Measurements from ENCODE around the gene PHKA2. TPM values are rescaled to one million over a fixed set of nuclear protein-coding genes. Genes with fewer than 3 reads are reported as not detected.

The PHKA2 gene
- total RNA-seq, 6 experiments from 2014 or later, result 48.9 to 114 (median 62.1) TPM

DNA sequence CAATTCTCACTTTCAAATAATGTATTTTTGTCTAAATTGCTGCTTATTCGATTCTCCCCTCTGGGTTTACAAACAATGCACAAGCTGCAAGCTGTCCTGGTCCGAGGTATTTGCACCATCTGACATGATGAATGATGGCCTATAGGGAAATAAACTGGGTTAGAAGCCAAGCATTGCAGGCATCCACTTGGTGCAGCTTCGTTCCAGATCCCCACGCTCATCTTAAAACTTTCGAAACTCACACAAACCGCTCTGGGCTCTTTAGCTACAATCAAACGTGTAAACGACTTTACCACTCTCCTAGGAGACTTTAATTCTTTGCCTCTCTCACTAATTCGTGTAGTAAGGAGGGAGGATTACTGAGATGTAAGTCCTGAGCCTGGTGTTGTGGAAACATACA, 19.0 kb downstream of the PHKA2 start:
- Histone ChIP-seq H3K4me3 (no peak overlapping the region), H3K36me3 (no peaks in the 10 kb centered on the region), H3K9me3 (no peaks in the 10 kb centered on the region), H3K4me1 (peaks cover 0 to 11% (median 4%) of the 10 kb centered on the region in 4 donors), H3K27ac (no peak overlapping the region), H3K27me3 (no peaks in the 10 kb centered on the region)
- no peak for ATAC-seq
- TF ChIP-seq, protein P1, sequence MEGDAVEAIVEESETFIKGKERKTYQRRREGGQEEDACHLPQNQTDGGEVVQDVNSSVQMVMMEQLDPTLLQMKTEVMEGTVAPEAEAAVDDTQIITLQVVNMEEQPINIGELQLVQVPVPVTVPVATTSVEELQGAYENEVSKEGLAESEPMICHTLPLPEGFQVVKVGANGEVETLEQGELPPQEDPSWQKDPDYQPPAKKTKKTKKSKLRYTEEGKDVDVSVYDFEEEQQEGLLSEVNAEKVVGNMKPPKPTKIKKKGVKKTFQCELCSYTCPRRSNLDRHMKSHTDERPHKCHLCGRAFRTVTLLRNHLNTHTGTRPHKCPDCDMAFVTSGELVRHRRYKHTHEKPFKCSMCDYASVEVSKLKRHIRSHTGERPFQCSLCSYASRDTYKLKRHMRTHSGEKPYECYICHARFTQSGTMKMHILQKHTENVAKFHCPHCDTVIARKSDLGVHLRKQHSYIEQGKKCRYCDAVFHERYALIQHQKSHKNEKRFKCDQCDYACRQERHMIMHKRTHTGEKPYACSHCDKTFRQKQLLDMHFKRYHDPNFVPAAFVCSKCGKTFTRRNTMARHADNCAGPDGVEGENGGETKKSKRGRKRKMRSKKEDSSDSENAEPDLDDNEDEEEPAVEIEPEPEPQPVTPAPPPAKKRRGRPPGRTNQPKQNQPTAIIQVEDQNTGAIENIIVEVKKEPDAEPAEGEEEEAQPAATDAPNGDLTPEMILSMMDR (IDR thresholded peaks at IDR 0.05), result no peak
- no peak for TF ChIP-seq POLR2A (IDR thresholded peaks at IDR 0.05)
- DNase-seq, result no peak
- intact Hi-C loops (cut with DNase I), result no loop called here
- whole genome bisulfite sequencing (ENCODE audit: insufficient coverage, low coverage, low lambda C conversion rate, missing lambda C conversion rate), result 54% methylated on average over 9 of the region's 9 CpGs

- intact Hi-C loops (cut with DNase I), result no loop called here
- TF ChIP-seq POLR2A (IDR thresholded peaks at IDR 0.05), result no peak
- TF ChIP-seq, protein P1 (IDR thresholded peaks at IDR 0.05), result no peak
- no peaks in the 10 kb centered on the region for H3K27me3 ChIP-seq
- no peak overlapping the region for H3K27ac ChIP-seq
- no peak for ATAC-seq
- no peak for DNase-seq
- no peaks in the 10 kb centered on the region for H3K36me3 ChIP-seq
- WGBS (ENCODE audit: insufficient coverage, low coverage, low lambda C conversion rate, missing lambda C conversion rate), result 54% methylated on average over 4 of the region's 4 CpGs
- peaks cover 0 to 11% (median 4%) of the 10 kb centered on the region in 4 donors for H3K4me1 ChIP-seq
- H3K4me3 ChIP-seq, result no peak overlapping the region
- no peaks in the 10 kb centered on the region for H3K9me3 ChIP-seq
Observed at GRCh38 chrX:18964026-18964425, 19.9 kb downstream of the PHKA2 start.

GRCh38 chrX:18962329-18962728, 21.6 kb downstream of the PHKA2 start:
- intact Hi-C loops (cut with DNase I), result no loop called here
- ATAC-seq (peak; percentile 43 to 60 (median 54)), DNase-seq (no peak)
- H3K27ac ChIP-seq, result no peak overlapping the region
- H3K4me3 ChIP-seq, result no peak overlapping the region
- H3K36me3 ChIP-seq, result no peaks in the 10 kb centered on the region
- H3K4me1 ChIP-seq, result peaks cover 0 to 11% (median 4%) of the 10 kb centered on the region in 4 donors
- H3K27me3 ChIP-seq, result no peaks in the 10 kb centered on the region
- no peak for TF ChIP-seq POLR2A (IDR thresholded peaks at IDR 0.05)
- TF ChIP-seq, protein P1 (IDR thresholded peaks at IDR 0.05), result no peak
- no peaks in the 10 kb centered on the region for H3K9me3 ChIP-seq

- WGBS (ENCODE audit: insufficient coverage, low coverage, low lambda C conversion rate, missing lambda C conversion rate), result 20% methylated on average over 2 of the region's 2 CpGs
- ATAC-seq (peak; percentile 29 to 56 (median 42)), DNase-seq (no peak)
- no peaks in the 10 kb centered on the region for H3K9me3 ChIP-seq
- no peak overlapping the region for H3K27ac ChIP-seq
- H3K36me3 ChIP-seq, result no peaks in the 10 kb centered on the region
- H3K4me1 ChIP-seq, result peaks cover 0 to 11% (median 1%) of the 10 kb centered on the region in 4 donors
- intact Hi-C loops (cut with DNase I), result no loop called here
- no peak overlapping the region for H3K4me3 ChIP-seq
- TF ChIP-seq, protein P1 (IDR thresholded peaks at IDR 0.05), result no peak
- TF ChIP-seq POLR2A (IDR thresholded peaks at IDR 0.05), result no peak
- H3K27me3 ChIP-seq, result no peaks in the 10 kb centered on the region
Observed at GRCh38 chrX:18961686-18962085, 22.2 kb downstream of the PHKA2 start.

Data from right lobe of liver (tissue), 6 donors.